HG03432 (cell line): ENCODE measurements around the gene GEMIN5.
A peak's percentile ranks its signal among the peaks of the same experiment; 100 is the strongest.
"Not testable (repeated sequence)": the region's sequence is repeated elsewhere in the genome, so short reads cannot be mapped to it uniquely, and the experiment has no call there.

Experiments
- ATAC-seq: cut with Tn5 transposase; IDR thresholded peaks from one replicate; pipeline ENCODE4 v1.9.1; 2021; ENCODE audit warnings: mild to moderate bottlenecking, moderate library complexity; ENCODE audit not compliant: unreplicated experiment

The GEMIN5 gene

GRCh38 chr5:154937718-154938466 is at the start of gene GEMIN5:
GEMIN5 (minus strand) TSS chr5:154938211; CDS start chr5:154938133, 78 bp downstream.
- peak; percentile 88 for ATAC-seq

- no peak for ATAC-seq
Observed at GRCh38 chr5:154986151-154986550, 48.1 kb upstream of the GEMIN5 start.

- ATAC-seq: no peak
Observed at GRCh38 chr5:154984946-154985516, 47.0 kb upstream of the GEMIN5 start.

- not testable (repeated sequence) for ATAC-seq
Observed at GRCh38 chr5:154978294-154978693, 40.3 kb upstream of the GEMIN5 start.

GRCh38 chr5:154977409-154977808 is 39.4 kb upstream of the GEMIN5 start:
- ATAC-seq: no peak

GRCh38 chr5:154976082-154976481 is 38.1 kb upstream of the GEMIN5 start:
- not testable (repeated sequence) for ATAC-seq

- ATAC-seq: no peak
Observed at GRCh38 chr5:154972476-154973080, 34.6 kb upstream of the GEMIN5 start.

GRCh38 chr5:154971501-154971900 is 33.5 kb upstream of the GEMIN5 start:
- ATAC-seq: no peak

GRCh38 chr5:154970759-154971158 is 32.7 kb upstream of the GEMIN5 start:
- no peak for ATAC-seq

GRCh38 chr5:154968953-154969352 is 30.9 kb upstream of the GEMIN5 start:
- ATAC-seq: no peak

GRCh38 chr5:154967421-154968024 is 29.5 kb upstream of the GEMIN5 start:
- ATAC-seq: no peak

- ATAC-seq: no peak
Observed at GRCh38 chr5:154966874-154967273, 28.9 kb upstream of the GEMIN5 start.

GRCh38 chr5:154966081-154966841 is 28.2 kb upstream of the GEMIN5 start:
- no peak for ATAC-seq

- ATAC-seq: peak; percentile 97
Observed at GRCh38 chr5:154962494-154962893, 24.5 kb upstream of the GEMIN5 start.

- ATAC-seq: no peak
Observed at GRCh38 chr5:154956712-154957111, 18.7 kb upstream of the GEMIN5 start.

GRCh38 chr5:154949781-154950180 is 11.8 kb upstream of the GEMIN5 start:
- no peak for ATAC-seq

- ATAC-seq: no peak
Observed at GRCh38 chr5:154948313-154948712, 10.3 kb upstream of the GEMIN5 start.

GRCh38 chr5:154947778-154948177 is 9.8 kb upstream of the GEMIN5 start:
- ATAC-seq: no peak

GRCh38 chr5:154945695-154946301 is 7.8 kb upstream of the GEMIN5 start:
- ATAC-seq: no peak

GRCh38 chr5:154944716-154945115 is 6.7 kb upstream of the GEMIN5 start:
- no peak for ATAC-seq

GRCh38 chr5:154943527-154943926 is 5.5 kb upstream of the GEMIN5 start:
- no peak for ATAC-seq
